NCI-H510A (cell line): ENCODE measurements around the gene HS3ST4.
A peak's percentile ranks its signal among the peaks of the same experiment; 100 is the strongest.

Source experiments
- DNase-seq: peaks from one replicate; lab custom pipeline; 2025; lab: John Stamatoyannopoulos, UW

HS3ST4 gene

GRCh38 chr16:25691519-25692091 is at the start of gene HS3ST4:
TSS of gene HS3ST4 (plus strand) at chr16:25691959.
- DNase-seq = peak; percentile 72

GRCh38 chr16:25643633-25644032 is 48.1 kb upstream of the HS3ST4 start:
- no peak for DNase-seq

GRCh38 chr16:25656639-25657038 is 35.1 kb upstream of the HS3ST4 start:
- DNase-seq = no peak

GRCh38 chr16:25676820-25677219 is 14.9 kb upstream of the HS3ST4 start:
- no peak for DNase-seq

- no peak for DNase-seq
Measured at GRCh38 chr16:25679511-25679910, 12.2 kb upstream of the HS3ST4 start.

- peak; percentile 57 for DNase-seq
Measured at GRCh38 chr16:25689137-25689836, 2.5 kb upstream of the HS3ST4 start.

GRCh38 chr16:25690552-25691143 is 1.1 kb upstream of the HS3ST4 start:
- no peak for DNase-seq

GRCh38 chr16:25692351-25692741 is 587 bp downstream of the HS3ST4 start:
- DNase-seq = no peak

- no peak for DNase-seq
Measured at GRCh38 chr16:25692742-25693508, 1.2 kb downstream of the HS3ST4 start.

- DNase-seq = no peak
Measured at GRCh38 chr16:25693631-25694030, 1.9 kb downstream of the HS3ST4 start.

GRCh38 chr16:25699069-25699468 is 7.3 kb downstream of the HS3ST4 start:
- DNase-seq = no peak

GRCh38 chr16:25700547-25700946 is 8.8 kb downstream of the HS3ST4 start:
- no peak for DNase-seq

GRCh38 chr16:25707553-25707952 is 15.8 kb downstream of the HS3ST4 start:
- DNase-seq = no peak

- DNase-seq = no peak
Measured at GRCh38 chr16:25707982-25708583, 16.3 kb downstream of the HS3ST4 start.

GRCh38 chr16:25709213-25709612 is 17.5 kb downstream of the HS3ST4 start:
- DNase-seq = no peak

- no peak for DNase-seq
Measured at GRCh38 chr16:25713785-25714570, 22.2 kb downstream of the HS3ST4 start.

GRCh38 chr16:25716186-25716585 is 24.4 kb downstream of the HS3ST4 start:
- no peak for DNase-seq

- no peak for DNase-seq
Measured at GRCh38 chr16:25721439-25721838, 29.7 kb downstream of the HS3ST4 start.

- no peak for DNase-seq
Measured at GRCh38 chr16:25726430-25727098, 34.8 kb downstream of the HS3ST4 start.

GRCh38 chr16:25729188-25729915 is 37.6 kb downstream of the HS3ST4 start:
- DNase-seq = no peak
